Tibial nerve (tissue), 3 donors: ENCODE data around the gene AKR1B15.

Source experiments
- CTCF ChIP-seq, 5 experiments: fragments of 200-600 bp in 3 of 5; fragments of 450-650 bp in 2 of 5; sonication (generic) in 3 of 5; IDR thresholded peaks; one replicate each; pipeline ENCODE4 v1.5.1; 2016 to 2019; ENCODE audit warnings: antibody characterized with exemption in 5 of 5, mild to moderate bottlenecking in 3 of 5, moderate library complexity in 2 of 5
- POLR2A ChIP-seq, 2 donors: fragments of 450-650 bp; IDR thresholded peaks; one replicate each; pipeline ENCODE4 v1.6.1; 2017; ENCODE audit warnings: antibody characterized with exemption in 2 of 2, mild to moderate bottlenecking in 2 of 2, moderate library complexity in 2 of 2

DNA sequence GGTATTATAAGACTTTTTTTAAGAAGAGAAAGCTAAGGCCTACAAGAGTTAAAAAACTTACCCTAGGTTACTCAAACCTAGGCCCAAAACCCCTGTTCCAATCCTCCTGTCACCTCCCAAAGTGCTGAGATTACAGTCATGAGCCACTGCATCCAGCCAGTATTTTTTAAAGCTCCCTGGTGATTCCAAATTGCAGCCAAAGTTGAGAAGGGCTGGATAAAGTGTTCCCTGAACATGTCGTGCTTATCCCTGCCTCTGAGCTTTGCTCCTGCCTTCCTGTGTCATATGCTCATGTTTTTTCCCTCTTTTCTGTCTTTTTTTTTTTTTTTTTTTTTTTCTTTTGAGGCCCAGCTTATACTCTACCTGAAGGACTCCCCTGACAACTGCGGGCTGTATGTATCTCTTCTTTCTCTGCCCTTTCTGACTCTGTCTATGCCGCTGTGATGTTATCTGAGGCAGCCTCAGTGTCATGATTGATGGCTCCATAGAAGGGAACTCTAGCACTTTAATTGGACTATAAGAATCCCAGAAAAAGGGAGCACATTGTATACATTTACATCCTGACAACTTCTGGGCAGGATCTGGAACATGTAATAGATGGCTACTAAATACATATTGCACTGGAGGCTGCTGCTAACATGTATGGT is 13.5 kb upstream of the AKR1B15 start:
- no peak for TF ChIP-seq CTCF (IDR thresholded peaks at IDR 0.05)
- TF ChIP-seq POLR2A (IDR thresholded peaks at IDR 0.05): no peak
